Muscle of leg (tissue), 11 donors: Measurements from ENCODE around the gene OR2A25. TPM values are rescaled to one million over a fixed set of nuclear protein-coding genes. Genes with fewer than 3 reads are reported as not detected.

ENCODE experiments used
- DNase-seq: peaks from one replicate; pipeline ENCODE4 v3.0.0; 2013
- H3K27ac ChIP-seq: one replicate; pipeline ENCODE4 v1.5.1; 2013; ENCODE audit warnings: mild to moderate bottlenecking, low read length, control low read depth
- H3K27me3 ChIP-seq: one replicate; pipeline ENCODE4 v1.6.1; 2013; ENCODE audit warnings: low read length; ENCODE audit not compliant: control insufficient read depth, insufficient read depth
- H3K36me3 ChIP-seq: one replicate; pipeline ENCODE4 v1.6.1; 2013; ENCODE audit warnings: low read length; ENCODE audit not compliant: control insufficient read depth, insufficient read depth
- H3K4me1 ChIP-seq: one replicate; pipeline ENCODE4 v1.6.1; 2013; ENCODE audit warnings: low read length; ENCODE audit not compliant: control insufficient read depth, insufficient read depth
- H3K4me3 ChIP-seq: one replicate; pipeline ENCODE4 v1.5.1; 2013; ENCODE audit warnings: low read length, control low read depth
- H3K9me3 ChIP-seq: replicated peaks from 2 replicates; pipeline ENCODE4 v1.6.1; 2013; ENCODE audit warnings: low read depth, low read length; ENCODE audit not compliant: control insufficient read depth
- WGBS: methylation state at CpG from one replicate; pipeline ENCODE4 v1.1.5; 2013; ENCODE audit warnings: missing lambda C conversion rate; ENCODE audit not compliant: insufficient coverage; 5-methylcytosine and 5-hydroxymethylcytosine counted together
- polyA plus RNA-seq, 8 donors: library from polyadenylated mRNA; unstranded; fragments of 120-200 nt; gene quantifications; one replicate each; pipeline versions ENCODE4 v1.2.1 to v1.2.3, GENCODE V29; 2013; ENCODE audit warnings: inconsistent platforms in 1 of 8, low replicate concordance in 1 of 8; ENCODE audit not compliant: insufficient read length in 8 of 8, insufficient read depth in 1 of 8
- total RNA-seq: library from RNA; stranded (reverse); fragments of 120-200 nt; gene quantifications from one replicate; pipeline ENCODE4 v1.2.4, GENCODE V29; 2013

The OR2A25 gene
- total and polyA plus RNA-seq, 9 donors: 0.08 TPM; not detected in 8

DNA sequence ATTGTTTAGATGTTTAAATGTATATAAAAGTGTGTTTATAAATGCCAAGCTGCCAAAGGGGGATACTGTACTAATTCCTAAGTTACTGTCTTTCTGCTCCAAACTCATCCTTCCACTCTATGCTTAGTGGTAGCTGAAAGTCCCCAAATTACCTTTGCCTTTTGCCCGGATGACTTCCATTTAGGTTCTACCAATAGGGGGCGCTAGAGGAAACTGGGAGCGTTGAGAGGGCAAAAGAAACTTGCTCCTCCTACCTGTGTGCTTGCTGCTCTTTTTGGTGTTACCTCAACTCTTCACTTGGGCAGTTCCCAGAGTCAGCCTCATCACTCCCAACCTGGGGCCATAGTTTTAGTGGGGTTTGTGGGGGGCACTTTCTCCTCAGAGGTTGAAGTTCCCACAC, 5.9 kb upstream of the OR2A25 start:
- no peak for DNase-seq
- no peaks in the 10 kb centered on the region for H3K27me3 ChIP-seq
- H3K36me3 ChIP-seq: no peaks in the 10 kb centered on the region
- H3K4me3 ChIP-seq: no peak overlapping the region
- H3K27ac ChIP-seq: no peak overlapping the region
- no peaks in the 10 kb centered on the region for H3K9me3 ChIP-seq
- H3K4me1 ChIP-seq: no peaks in the 10 kb centered on the region
- 20% methylated on average over 1 of the region's 3 CpGs for WGBS

DNA sequence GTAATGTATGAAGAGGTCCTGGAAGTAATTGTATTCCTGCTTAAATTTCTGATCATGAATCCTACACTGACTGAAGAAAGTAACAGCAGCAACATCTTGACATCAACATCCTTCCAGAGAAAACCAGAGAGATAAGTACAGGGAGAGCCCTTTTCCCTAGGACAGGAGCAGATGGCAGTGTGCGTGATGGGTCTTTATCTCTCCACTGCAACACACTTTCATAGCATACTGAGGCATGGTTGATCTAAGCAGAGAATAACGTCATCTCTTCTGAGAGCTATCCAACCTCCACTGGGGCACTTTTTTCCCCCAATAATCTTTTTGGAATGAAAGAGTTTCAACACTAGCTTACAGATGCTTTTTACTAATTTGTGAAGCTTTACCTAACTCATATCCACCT, 342 bp downstream of the OR2A25 start:
- no peaks in the 10 kb centered on the region for H3K4me1 ChIP-seq
- WGBS: 80% methylated on average over 1 of the region's 2 CpGs
- no peak for DNase-seq
- no peaks in the 10 kb centered on the region for H3K27me3 ChIP-seq
- H3K4me3 ChIP-seq: no peak overlapping the region
- H3K36me3 ChIP-seq: no peaks in the 10 kb centered on the region
- no peaks in the 10 kb centered on the region for H3K9me3 ChIP-seq
- no peak overlapping the region for H3K27ac ChIP-seq

DNA sequence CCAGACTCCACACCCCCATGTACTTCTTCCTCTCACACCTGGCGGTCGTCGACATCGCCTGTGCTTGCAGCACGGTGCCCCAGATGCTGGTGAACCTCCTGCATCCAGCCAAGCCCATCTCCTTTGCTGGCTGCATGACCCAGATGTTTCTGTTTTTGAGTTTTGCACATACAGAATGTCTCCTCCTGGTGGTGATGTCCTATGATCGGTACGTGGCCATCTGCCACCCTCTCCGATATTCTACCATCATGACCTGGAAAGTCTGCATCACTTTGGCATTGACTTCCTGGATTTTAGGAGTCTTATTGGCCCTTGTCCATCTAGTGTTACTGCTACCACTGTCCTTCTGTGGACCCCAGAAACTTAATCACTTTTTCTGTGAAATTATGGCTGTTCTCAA, 4.8 kb downstream of the OR2A25 start:
- 85% methylated on average over 5 of the region's 8 CpGs for WGBS
- no peak for DNase-seq
- Histone ChIP-seq H3K9me3 (no peaks in the 10 kb centered on the region), H3K27ac (no peak overlapping the region), H3K27me3 (no peaks in the 10 kb centered on the region), H3K36me3 (no peaks in the 10 kb centered on the region), H3K4me3 (no peak overlapping the region), H3K4me1 (no peaks in the 10 kb centered on the region)

DNA sequence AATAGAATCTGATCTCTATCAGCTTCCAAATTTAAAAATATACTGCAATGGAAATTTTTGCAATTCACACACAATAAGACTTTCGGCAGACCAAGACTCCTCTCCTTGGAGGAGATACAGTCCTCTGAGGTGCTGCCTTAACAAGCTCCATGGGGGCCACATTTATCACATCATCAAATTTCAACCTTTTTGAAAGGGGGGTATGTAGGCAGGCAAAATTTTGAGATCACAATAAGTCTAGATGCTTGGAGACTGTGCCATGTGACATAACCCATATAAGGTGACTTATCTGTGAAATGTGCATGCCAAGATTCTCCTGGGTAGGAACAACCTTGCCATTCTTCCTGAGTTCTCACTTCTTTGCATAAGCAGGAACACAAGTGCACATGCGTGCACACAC, 16.4 kb downstream of the OR2A25 start, which contains the start of gene OR2A12:
TSS of gene OR2A12 (plus strand) at position 301 of the 400 bp plus-strand sequence. CDS start 8,830 bp downstream, outside the sequence.
- H3K27ac ChIP-seq: no peak within 1 kb of the TSS
- peaks cover 2% of the 10 kb centered on the region for H3K9me3 ChIP-seq
- H3K36me3 ChIP-seq: no peaks in the 10 kb centered on the region
- H3K4me1 ChIP-seq: no peaks in the 10 kb centered on the region
- no peak for DNase-seq
- no peak within 1 kb of the TSS for H3K4me3 ChIP-seq
- no peaks in the 10 kb centered on the region for H3K27me3 ChIP-seq
- WGBS: no CpG with 5 or more reads among the region's 2 CpGs

DNA sequence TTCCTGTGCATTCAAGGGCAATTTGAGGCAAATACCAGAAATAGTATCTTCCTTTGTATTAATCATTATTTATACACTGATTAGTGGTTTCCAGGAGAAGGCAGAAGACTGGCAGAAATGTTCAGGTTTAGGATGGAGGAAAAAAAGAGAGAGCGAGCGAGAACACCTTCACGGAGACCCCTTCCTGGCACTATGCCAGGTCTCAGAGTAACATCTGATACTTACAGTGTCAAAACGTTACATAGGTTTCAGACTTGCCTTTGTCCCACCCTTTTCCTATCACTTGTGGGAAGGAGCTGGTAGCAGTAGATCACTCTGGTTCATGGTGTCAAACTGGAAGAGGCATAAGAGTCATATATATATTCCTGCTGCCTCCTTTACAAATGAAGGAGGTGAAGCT, 17.1 kb downstream of the OR2A25 start:
- H3K9me3 ChIP-seq: peaks cover 2% of the 10 kb centered on the region
- no peak overlapping the region for H3K27ac ChIP-seq
- no peaks in the 10 kb centered on the region for H3K36me3 ChIP-seq
- H3K27me3 ChIP-seq: no peaks in the 10 kb centered on the region
- no CpG with 5 or more reads among the region's 4 CpGs for WGBS
- H3K4me1 ChIP-seq: no peaks in the 10 kb centered on the region
- no peak overlapping the region for H3K4me3 ChIP-seq
- DNase-seq: no peak

DNA sequence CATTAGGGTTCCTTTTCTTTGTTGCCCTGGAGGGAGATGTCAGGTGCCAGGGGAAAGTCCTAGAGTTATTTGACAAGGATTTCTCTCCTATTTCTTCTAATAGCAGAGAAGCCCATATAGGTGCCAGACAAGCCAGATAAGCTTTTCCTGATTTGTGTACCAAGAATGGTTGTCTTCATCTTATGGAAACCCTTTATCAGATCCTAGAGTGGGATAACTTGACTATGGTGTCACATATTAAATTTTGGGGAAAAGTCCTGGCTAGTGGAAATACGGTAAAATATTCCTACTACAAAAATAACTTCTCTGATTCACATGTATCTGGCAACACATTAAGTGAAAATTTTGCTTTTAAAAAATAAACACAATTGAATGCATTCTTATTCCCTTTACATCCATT, 17.6 kb downstream of the OR2A25 start:
- H3K4me1 ChIP-seq: no peaks in the 10 kb centered on the region
- peaks cover 2% of the 10 kb centered on the region for H3K9me3 ChIP-seq
- H3K27ac ChIP-seq: no peak overlapping the region
- H3K36me3 ChIP-seq: no peaks in the 10 kb centered on the region
- no peak for DNase-seq
- no peak overlapping the region for H3K4me3 ChIP-seq
- H3K27me3 ChIP-seq: no peaks in the 10 kb centered on the region
- WGBS: no CpG with 5 or more reads among the region's 1 CpG

DNA sequence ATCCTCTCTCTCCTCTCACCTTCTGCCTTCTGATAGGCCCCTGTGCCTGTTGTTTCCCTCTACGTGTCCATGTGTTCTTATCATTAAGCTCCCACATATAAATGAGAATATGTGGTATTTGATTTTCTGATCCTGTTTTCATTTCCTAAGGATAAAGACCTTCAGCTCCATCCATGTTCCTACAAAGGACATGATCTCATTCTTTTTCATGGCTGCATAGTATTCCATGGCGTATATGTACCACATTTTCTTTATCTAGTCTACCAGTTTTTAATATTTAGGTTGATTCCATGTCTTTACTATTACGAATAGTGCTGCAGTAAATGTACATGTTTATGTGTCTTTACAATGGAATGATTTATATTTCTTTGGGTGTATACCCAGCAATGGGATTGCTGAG, 21.1 kb downstream of the OR2A25 start:
- Histone ChIP-seq H3K4me3 (no peak overlapping the region), H3K36me3 (no peaks in the 10 kb centered on the region), H3K27me3 (no peaks in the 10 kb centered on the region), H3K4me1 (no peaks in the 10 kb centered on the region), H3K27ac (no peak overlapping the region), H3K9me3 (peaks cover 2% of the 10 kb centered on the region)
- 100% methylated on average over 1 of the region's 3 CpGs for WGBS
- no peak for DNase-seq

DNA sequence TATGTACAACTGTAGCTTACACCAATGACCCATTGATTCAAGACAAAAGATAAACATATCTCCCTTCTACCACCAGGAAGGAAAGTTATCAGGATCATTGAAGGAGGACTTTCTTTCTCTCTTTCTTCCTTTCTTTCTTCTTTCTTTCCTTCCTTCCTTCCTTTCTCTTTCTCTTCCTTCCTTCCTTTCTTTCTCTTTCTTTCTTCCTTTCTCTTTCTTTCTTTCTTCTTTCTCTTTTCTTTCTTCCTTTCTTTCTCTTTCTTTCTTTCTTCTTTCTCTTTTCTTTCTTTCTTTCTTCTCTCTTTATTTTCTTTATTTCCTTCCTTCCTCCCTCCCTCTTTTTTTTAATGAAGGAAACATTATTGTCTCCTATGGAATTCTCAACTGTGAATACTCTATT, 29.2 kb downstream of the OR2A25 start:
- DNase-seq: no peak
- H3K27me3 ChIP-seq: no peaks in the 10 kb centered on the region
- H3K36me3 ChIP-seq: no peaks in the 10 kb centered on the region
- no peak overlapping the region for H3K4me3 ChIP-seq
- no peak overlapping the region for H3K27ac ChIP-seq
- no peaks in the 10 kb centered on the region for H3K9me3 ChIP-seq
- no peaks in the 10 kb centered on the region for H3K4me1 ChIP-seq

DNA sequence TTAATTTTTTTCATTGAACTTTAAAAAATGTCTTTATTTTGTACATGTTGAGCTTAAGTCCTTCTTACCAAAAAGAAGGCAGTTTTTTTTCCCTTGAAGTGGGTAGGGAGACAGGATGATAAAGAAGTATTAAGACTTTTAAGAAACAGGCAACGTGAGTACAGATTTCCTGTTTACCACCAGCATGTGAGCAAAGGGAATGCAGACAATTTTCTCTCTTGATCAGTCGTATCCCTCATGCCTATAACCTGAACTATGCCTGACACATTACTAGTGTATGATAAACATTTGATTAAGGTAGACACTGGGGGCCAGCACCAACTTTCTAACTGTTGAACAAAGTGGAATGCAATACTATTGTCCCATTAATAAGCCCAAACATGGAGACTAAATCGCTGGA, 31.0 kb downstream of the OR2A25 start:
- no peak for DNase-seq
- Histone ChIP-seq H3K9me3 (no peaks in the 10 kb centered on the region), H3K36me3 (no peaks in the 10 kb centered on the region), H3K4me1 (no peaks in the 10 kb centered on the region), H3K27ac (no peak overlapping the region), H3K27me3 (no peaks in the 10 kb centered on the region), H3K4me3 (no peak overlapping the region)
- no CpG with 5 or more reads among the region's 3 CpGs for WGBS

DNA sequence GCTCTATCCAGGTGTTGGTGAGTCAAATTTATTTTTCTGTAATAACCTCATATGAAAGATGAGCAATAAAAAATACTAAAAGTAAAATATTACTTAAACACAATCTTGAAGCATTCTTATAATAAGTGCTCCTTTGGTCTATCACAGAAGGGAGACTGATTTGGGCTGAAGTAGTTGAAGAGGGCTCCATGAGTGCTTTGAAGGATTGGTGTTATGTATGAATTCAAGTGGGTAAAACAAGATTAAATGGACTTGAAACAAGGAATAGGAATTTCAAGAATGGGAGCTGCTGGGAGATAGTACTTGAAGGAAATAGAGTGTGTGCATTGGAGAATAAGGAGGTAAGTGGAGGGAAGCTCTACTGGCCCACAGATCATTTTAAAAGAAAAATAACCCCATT, 32.4 kb downstream of the OR2A25 start:
- Histone ChIP-seq H3K9me3 (no peaks in the 10 kb centered on the region), H3K27ac (no peak overlapping the region), H3K4me1 (no peaks in the 10 kb centered on the region), H3K36me3 (no peaks in the 10 kb centered on the region), H3K4me3 (no peak overlapping the region), H3K27me3 (no peaks in the 10 kb centered on the region)
- no peak for DNase-seq

DNA sequence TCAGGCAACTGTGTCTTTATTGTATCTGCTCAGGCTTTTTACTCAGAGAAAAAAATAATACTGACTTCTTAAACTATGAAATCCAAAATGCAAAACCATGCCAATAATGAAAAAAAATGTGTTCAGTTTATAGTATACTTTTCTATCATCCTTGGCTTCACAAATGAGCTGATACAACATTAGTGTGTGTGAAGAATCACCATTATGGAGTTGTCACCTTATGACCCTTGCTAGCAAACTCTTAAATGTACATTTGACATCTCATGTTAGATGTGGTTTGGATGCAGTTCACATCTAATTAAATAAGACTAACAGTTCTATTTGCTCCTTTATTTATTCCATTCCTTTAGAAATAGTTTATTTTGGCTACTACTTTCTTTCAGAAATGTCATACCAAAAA, 35.6 kb downstream of the OR2A25 start:
- no peaks in the 10 kb centered on the region for H3K9me3 ChIP-seq
- H3K4me1 ChIP-seq: no peaks in the 10 kb centered on the region
- H3K36me3 ChIP-seq: no peaks in the 10 kb centered on the region
- no peak overlapping the region for H3K27ac ChIP-seq
- no peaks in the 10 kb centered on the region for H3K27me3 ChIP-seq
- DNase-seq: no peak
- no peak overlapping the region for H3K4me3 ChIP-seq
